Stimulated activated CD8-positive, alpha-beta memory T cell treated with anti-CD3 and anti-CD28 coated beads, Interleukin-4, amount 100 ng/mL, for 1 hour (primary cell): ENCODE measurements around the gene SYCP2L.
"Not testable (repeated sequence)": the region's sequence is repeated elsewhere in the genome, so short reads cannot be mapped to it uniquely, and the experiment has no call there.

Source experiments
- DNase-seq, 2 donors: peaks; one replicate each; pipeline ENCODE4 v3.0.0-alpha.2; 2020; ENCODE audit warnings: low read depth in 2 of 2, low spot score in 1 of 2

SYCP2L gene

DNA sequence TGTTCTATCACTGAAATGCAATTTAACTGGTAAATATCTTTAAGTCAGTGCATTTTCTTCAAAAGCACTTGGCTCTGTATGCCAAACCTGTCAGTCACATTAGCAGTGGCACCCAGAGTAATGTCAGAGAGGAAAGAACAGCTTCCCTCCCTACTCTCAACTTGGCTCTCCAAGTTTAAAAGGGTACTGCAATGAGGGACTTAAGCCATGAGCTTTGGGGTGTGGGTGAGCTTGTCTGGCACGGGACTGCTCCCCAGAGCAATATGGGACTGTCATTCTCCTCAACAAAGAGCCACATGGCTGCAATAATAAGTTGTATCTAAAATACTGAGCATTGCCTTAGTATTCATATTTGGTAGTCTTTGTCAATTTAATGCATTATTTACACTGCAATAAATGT is 9.0 kb upstream of the SYCP2L start:
- DNase-seq, result no peak

DNA sequence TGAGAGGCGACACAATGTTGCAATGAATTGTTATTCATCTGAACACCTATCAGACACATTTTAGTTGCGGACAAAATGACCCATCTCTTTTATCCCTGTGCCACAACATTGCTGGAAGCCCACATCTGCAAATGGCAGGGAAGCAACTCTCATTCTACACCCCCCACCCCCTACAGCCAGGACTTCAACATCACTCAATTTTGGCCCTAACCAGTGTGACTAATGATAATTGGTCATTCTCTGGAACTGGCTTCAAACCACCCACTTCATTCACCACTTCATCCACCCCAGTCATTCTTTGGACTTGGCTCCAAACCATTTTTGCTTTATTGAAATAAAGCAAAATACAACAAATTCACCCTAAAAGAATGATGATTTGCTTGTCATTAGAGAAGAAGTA is 6.5 kb upstream of the SYCP2L start:
- no peak for DNase-seq

DNA sequence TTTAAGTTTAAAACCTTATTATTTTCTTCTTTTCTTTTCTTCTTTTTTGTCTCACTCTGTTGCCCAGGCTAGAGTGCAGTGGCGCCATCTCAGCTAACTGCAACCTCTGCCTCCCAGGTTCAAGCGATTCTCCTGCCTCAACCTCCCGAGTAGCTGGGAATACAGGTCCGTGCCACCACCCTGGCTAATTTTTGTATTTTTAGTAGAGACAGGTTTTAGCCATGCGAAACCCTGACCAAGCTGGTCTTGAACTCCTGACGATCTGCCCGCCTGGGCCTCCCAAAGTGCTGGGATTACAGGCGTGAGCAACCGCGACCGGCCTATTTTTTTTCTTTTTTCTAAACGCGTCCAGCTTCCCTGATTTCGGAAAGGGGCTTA is 4.6 kb upstream of the SYCP2L start:
- DNase-seq, result not testable (repeated sequence)

DNA sequence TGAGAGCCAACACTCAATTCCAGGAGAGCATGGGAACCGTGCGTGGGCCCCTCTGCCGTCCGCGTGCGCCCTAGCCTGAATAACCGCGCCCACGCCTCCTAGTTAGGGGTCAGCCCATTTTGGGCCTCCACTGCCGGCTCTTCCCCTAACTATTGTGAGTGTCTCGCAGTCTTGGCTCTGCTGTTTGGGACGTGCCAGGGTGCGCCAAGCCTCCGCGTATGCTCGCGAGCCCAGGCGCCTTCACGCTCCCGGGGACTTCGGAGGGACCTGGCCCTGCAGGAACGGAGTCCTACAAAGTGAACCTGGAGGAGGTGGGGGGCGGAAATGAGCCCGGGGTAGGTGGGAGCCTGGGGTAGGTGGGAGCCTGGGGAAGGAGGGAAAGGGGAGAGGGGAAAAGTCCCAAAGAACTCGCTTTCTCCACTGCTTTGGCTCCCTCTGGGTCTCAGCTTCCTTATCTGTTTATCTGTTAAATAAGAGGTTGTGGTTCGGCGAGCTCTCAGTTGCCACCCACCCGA is 4.1 kb upstream of the SYCP2L start:
- DNase-seq, result no peak

DNA sequence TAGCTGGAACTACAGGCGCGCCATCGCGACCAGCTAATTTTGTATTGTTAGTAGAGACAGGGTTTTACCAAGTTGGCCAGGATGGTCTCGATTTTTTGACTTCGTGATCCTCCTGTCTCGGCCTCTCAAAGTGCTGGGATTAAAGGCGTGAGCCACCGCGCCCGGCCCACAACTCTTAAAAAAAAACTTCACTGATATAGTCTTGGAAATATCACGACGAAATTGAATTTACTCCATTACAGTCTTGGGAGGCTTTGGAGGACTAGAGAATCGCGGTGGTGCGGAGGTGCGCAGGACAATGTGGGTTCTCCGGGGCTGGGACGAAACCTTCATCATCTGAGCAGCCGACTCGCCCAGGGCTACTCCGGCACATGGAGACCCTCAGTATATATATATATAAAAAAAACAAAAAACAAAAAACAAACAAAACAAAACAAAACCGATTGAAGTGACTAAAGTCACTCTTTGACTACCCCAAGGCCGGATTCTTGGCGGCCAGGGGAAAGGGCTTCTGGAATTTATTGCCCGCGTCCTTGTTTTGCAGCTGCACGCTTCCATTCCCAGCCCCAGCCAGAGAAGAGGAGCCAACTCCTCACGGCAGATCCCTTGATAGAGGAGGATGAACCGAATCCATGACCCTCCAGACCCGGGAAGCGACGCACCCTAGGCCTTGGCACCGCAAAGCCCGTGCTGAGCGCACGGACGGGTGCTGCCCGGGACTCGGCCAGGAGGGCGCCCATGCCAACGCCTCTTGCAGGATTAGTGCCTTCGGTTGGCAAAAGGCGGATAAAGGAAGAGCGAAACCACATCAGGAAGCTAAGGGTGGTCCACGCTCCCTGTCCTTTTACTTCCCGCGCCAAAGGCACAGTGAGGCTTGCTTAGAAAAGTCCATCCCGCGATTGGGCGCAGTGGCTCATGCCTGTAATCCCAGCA is 3.3 kb upstream of the SYCP2L start:
- DNase-seq, result no peak

DNA sequence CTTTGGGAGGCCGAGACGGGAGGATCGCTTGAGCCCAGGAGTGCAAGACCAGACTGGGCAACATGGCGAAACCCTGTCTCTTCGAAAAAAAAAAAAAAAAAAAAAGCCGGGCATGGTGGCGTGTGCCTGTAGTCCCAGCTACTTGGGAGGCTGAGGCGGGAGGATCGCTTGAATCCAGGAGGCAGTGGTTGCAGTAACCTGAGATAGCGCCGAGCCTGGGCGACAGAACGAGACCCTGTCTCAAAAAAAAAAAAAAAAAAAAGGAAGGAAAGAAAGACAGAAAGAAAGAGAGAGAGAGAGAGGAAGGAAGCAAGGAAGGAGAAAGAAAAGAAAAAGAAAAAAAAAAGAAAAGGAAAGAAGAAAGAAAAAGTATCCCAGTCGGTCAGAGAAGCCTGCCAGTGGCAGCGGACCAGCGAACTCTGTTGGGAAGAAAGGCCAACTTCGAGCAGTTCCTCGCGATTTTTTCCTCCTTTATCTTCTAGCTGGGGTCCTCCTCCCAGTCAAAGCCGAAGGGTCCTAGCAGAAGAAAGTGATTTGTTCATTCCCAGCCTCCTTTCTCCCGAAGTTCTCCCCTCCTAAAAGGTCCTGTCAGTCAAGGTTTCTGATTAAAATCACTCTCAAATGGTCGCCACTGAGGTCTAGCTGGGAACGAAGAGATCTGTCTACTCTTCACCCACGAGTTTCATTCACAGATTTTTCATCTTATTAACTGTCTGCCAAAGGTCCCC is 2.4 kb upstream of the SYCP2L start:
- no peak for DNase-seq

DNA sequence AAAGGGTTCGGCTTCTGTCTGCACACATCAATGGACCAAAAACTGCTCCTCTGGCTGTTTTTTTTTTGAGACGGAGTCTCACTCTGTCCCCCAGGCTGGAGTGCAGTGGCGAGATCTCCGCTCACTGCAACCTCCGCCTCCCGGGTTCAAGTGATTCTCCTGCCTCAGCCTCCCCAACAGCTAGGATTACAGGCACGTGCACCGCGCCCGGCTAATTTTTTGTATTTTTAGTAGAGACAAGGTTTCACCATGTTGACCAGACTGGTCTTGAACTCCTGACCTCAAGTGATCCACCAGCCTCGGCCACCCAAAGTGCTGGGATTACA is 524 bp upstream of the SYCP2L start:
- DNase-seq, result not testable (repeated sequence)

DNA sequence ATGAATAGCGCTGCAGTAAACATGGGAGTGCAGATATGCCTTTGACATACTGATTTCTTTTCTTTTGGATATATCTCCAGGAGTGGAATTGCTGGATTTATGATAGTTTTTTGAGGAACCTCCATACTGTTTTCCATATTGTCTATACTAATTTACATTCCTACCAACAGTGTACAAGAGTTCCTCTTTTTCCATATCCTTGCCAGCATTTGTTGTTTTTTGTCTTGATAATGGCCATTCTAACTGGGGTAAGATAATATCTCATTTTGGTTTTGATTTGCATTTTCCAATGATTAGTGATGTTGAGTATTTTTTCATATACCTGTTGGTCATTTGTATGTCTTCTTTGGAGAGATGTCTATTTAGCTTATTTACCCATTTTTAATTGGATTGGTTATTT is 3.3 kb downstream of the SYCP2L start:
- no peak for DNase-seq

DNA sequence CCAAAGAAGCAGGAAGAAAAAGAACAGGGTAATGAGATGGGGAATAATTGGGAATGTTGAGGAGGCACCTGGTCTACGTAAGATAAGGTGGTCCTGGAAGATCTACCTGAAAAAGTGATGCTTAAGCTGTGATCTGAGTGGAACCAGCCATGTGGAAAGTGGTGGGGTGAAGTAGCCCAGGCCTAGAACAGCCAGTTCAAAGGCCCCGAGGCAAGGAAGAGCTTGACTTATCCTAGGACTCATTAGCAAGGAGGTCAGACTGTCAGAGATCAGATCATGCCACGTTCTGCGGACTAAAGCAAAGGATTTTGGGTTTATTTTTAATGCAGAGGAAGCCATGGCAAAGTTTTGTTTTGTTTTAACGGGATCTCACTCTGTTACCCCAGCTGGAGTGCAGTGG is 5.1 kb downstream of the SYCP2L start:
- no peak for DNase-seq

DNA sequence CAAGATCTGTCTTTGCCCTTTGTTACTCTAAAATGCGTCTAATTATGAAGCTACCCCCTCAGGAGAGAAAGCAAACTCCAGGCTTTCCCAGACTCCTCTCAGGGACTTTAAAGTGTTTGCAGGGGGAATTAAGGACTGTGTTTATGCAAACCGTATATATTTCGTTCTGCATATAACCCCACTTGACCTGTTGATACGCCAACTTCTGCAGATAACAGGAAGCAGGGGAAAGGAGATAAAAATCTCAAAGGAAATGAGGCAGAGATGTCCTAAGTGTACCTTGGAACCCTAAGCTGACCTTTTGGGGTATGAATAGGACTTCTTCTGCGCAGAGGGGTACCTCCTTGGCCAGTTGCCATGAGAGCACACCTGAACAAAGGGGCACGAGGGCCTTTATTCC is 8.1 kb downstream of the SYCP2L start:
- no peak for DNase-seq

DNA sequence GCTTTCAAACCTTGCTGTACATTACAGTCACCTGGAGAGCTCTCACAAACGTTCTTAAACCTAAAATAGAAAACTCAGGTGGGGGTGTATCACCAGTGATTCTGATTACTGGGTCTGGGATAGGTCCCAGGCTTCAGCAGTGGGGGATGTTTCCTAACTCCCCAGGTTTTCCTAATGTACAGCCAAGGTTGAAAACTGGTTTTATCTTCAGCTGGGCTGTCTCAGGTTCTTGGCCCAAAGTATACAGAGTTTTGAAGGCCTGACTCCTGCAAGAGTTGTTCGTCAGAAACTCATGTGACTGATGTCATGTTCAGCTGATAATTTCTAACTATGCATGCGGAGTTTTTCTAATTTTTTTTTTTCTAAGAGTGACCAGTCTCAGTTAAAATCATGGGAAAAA is 9.8 kb downstream of the SYCP2L start:
- no peak for DNase-seq

DNA sequence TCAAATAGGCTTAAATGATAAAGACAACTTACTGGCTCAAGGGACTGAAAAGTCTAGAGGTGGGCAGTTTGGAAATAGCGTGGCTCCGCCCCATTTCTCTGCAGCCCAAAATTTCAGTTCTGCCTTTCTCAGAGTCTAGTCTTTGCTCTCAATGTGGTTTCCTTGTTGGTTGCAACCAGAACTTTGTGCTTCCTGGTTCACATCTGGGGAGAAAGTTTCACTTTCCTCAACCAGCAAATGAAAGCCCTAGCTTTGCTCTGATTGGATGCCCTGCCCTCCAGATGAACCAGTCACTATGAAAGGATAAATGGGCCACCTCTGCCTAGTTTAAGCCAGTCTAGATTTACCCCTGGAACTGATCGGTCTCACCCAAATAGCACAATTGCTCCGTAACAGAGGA is 14.9 kb downstream of the SYCP2L start:
- no peak for DNase-seq

DNA sequence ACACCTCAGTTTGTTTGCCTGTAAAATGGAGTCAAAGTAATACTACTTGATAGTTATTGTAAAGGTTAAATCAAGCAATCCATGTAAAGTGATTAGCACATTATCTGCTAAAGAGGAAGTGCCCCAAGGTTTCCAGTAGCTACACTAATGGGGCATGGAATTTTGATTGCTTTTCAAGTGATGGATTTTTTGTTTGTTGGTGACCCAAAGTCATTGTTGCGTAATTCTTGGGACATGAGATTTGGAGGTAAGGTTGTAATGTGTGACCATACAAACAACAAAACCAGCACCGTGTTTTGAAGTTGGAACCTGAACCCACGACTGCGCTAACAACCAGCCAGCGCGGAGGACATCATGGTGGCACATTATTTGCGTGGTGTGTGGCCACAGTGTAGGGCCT is 17.2 kb downstream of the SYCP2L start:
- no peak for DNase-seq

DNA sequence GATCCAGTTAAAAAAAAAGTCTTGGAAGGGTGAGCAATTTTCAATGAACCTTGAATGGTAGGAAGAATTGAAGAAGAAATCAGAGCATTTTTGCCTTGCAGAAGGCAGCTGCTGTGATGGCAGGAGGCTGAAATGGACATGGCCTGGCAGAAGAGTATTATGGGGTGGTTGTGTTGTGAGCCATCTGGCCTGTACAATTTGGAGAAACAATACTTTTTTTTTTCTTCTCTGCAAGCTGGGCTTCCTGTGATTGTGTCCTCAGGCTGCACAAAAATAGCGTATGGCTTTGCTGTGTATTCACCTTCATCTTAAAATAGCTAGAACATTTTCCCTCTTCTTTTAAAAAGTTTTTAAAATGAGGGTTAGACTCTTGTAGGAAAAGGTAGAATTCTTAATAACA is 21.4 kb downstream of the SYCP2L start:
- no peak for DNase-seq

DNA sequence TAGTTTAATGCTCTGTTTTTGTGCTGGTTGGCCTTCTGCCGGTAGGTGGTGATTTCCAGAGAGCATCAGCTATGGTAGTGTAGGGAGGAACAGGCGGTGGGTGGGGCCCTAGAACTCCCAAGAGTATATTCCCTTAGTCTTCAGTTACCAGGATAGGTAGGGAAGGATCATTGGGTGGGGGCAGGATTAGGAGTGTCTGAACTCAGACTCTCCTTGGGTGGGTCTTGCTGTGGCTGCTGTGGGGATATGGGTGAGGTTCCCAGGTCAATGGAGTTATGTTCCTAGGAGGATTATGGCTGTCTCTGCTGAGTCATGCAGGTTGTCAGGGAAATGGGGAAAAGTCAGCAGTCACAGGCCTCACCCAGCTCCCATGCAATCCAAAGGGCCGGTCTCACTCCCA is 32.7 kb downstream of the SYCP2L start:
- not testable (repeated sequence) for DNase-seq

DNA sequence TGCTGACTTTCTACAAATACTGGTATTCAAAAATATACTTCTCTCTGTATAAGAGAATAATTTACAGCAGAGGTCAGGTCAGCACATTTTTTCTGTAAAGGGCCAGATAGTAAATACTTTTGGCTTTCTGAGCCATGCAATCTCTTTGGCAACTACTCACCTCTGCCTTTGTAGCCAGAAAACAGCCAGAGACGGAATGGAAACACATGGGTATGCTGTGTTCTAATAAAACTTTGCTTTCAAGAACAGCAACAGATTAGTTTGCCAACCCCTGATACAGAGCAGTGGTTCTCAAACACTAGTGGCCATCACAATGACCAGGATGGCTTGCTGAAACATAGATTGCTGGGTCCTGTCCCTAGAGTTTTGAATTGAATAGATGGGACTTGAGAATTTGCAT is 46.3 kb downstream of the SYCP2L start:
- DNase-seq, result no peak

DNA sequence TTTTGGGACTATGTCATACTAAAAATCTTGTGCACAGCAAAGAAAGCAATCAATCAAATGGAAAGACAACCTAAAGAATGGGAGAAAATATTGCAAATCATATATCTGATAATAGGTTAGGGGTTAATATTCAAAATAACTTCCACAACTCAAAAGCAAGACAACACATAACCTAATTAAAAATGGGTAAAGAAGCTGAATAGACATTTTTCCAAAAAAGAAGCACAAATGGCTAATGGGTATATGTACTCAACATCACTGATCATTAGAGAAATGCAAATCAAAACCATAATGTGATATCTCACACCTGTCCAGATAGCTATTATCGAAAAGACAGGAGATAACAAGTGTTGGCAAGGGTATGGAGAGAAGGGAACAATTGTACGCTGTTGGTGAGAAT is 53.0 kb downstream of the SYCP2L start:
- no peak for DNase-seq

DNA sequence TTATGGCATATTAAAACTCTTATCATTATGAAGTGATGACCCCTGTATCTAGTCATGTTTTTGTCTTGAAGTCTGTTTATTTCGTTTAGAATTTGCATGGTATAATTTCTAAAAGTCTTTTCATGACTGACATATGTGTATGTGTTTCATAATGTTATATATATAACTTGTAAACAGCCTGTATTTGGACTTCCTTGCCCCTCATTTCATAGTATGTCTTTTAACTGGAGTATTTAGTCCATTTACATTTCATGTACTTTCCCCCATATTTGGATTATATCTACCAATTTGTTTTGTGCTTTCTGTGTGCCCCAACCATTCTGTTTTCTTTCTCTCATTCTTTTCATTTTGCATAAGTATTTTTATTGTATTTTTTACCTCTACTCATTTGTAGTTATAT is 59.0 kb downstream of the SYCP2L start:
- no peak for DNase-seq

DNA sequence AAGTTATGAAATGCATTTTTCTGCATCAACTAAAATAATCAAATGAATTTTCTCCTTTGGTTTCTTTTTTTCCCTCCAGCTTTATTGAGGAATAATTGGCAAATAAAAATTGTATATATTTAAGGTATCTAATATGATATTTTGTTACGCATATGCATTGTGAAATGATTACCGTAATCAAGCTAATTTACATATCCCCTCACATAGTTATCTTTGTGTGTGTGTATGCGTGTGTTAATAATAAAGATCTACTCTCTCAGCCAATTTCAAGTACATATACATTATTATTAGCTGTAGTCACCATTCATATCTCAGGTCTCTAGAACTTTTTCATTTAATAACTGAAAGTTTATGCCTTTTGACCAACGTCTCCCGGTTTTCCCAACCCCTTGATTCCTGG is 61.1 kb downstream of the SYCP2L start:
- DNase-seq, result no peak

DNA sequence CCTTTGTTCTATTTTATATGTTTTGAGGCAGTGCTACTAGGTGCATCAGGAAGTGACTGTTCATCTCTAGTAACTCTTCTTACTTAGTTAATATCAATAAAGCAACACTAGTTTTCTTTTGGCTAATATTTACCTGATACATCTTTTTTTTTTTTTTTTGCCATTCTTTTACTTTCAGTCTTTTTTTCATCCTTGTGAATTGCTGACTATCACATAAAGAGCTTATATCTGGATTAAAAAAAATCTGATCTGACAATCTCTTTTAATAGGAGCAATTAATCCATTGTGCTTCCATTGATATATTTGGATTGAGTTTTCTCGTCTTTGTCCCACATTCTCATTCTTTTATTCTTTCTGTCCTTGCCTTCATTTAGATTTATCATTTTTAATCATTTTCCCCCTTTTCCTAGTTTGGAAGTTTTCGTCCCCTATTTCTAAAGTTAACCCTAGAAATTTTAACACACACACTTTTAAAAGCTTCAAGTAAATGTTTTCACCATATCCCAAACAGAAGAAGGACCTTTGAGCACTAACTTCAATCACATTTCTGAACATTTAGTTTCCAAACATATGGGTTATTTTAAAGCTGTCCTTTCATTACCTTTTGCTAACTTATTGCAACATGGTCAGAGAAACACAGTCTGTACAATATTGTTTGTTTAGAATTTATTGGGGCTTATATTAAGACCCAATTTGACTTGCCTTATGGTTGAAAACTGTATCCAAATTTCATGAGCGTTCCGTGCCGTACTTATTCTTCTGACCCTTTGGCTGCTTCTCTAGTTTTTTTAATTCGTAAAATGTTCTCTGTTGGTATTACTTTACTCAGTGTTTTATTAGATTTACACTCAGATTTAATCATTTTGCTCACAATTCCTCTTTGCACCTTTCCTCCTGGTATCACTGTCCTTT is 63.0 kb downstream of the SYCP2L start:
- DNase-seq, result no peak

DNA sequence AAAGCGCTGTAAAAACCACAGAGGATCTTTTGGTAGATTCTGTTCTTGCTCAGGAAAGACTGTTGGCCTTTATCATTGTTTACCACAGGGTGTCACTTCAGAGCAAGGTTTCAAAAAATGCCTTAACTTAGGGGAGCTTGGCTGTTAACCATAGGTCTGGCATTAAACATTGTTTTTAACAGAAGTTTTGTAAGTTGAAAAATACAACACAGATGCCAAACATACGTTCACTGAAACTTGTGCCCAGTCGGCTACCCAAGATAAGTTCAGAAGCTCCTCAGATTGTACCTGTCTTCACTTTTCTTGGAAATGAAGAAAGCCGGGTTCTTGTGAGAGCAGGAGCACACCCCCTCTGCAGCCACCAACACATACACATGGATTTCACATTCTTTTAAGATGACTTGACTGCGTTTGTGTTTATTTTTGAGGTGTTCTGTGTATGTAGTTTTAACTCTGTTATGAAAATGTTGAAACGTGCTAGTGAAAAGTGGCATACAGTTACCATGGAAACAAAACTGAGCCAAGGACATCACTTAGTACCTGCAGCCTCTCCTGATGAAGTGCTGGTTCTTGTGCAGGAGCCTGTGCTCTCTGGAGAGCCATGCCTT is 64.9 kb downstream of the SYCP2L start:
- no peak for DNase-seq
